HFFc6 (cell line): ENCODE data around the gene CLSTN3. TPM values are rescaled to one million over a fixed set of nuclear protein-coding genes. Genes with fewer than 3 reads are reported as not detected.
"Not testable (repeated sequence)": the region's sequence is repeated elsewhere in the genome, so short reads cannot be mapped to it uniquely, and the experiment has no call there.

Experiments
- DNase-seq: peaks from one replicate; pipeline ENCODE4 v3.0.0-alpha.2; 2018
- H3K27ac Mint-ChIP-seq: 2 replicates; pipeline ENCODE4 v1.8.0; 2020; ENCODE audit warnings: mild to moderate bottlenecking, mixed read lengths
- H3K27me3 Mint-ChIP-seq: 2 replicates; pipeline ENCODE4 v1.8.0; 2021; ENCODE audit warnings: mild to moderate bottlenecking, moderate library complexity, mixed read lengths; ENCODE audit not compliant: insufficient read depth
- H3K36me3 Mint-ChIP-seq: 2 replicates; pipeline ENCODE4 v1.8.0; 2021; ENCODE audit warnings: low read depth, mixed read lengths
- H3K4me1 Mint-ChIP-seq: 2 replicates; pipeline ENCODE4 v1.8.0; 2020; ENCODE audit warnings: low read depth, mixed read lengths
- H3K4me3 Mint-ChIP-seq: 2 replicates; pipeline ENCODE4 v1.8.0; 2020; ENCODE audit warnings: mild to moderate bottlenecking, moderate library complexity, mixed read lengths
- H3K9me3 Mint-ChIP-seq: 2 replicates; pipeline ENCODE4 v1.8.0; 2020; ENCODE audit warnings: mild to moderate bottlenecking, mixed read lengths
- total RNA-seq, 6 experiments: library from RNA; stranded (reverse); fragmentation: NEBNext Ultra II Directional; extraction: Animal tissue kit (Norgen Biotek cat#: 25700); gene quantifications; 2 replicates in 1 of 6; 3 replicates in 5 of 6; pipeline ENCODE4 v1.2.3, GENCODE V29; 2021
- TF ChIP-seq, protein P1 (sequence below): fragments of 200-600 bp; sonication (generic); IDR thresholded peaks from 2 replicates; pipeline ENCODE4 v1.5.0; 2021; ENCODE audit warnings: antibody characterized with exemption, mild to moderate bottlenecking

Gene CLSTN3
- total RNA-seq, 6 experiments from 2014 or later: 10.4 to 15.5 (median 13.7) TPM

- TF ChIP-seq, protein P1, sequence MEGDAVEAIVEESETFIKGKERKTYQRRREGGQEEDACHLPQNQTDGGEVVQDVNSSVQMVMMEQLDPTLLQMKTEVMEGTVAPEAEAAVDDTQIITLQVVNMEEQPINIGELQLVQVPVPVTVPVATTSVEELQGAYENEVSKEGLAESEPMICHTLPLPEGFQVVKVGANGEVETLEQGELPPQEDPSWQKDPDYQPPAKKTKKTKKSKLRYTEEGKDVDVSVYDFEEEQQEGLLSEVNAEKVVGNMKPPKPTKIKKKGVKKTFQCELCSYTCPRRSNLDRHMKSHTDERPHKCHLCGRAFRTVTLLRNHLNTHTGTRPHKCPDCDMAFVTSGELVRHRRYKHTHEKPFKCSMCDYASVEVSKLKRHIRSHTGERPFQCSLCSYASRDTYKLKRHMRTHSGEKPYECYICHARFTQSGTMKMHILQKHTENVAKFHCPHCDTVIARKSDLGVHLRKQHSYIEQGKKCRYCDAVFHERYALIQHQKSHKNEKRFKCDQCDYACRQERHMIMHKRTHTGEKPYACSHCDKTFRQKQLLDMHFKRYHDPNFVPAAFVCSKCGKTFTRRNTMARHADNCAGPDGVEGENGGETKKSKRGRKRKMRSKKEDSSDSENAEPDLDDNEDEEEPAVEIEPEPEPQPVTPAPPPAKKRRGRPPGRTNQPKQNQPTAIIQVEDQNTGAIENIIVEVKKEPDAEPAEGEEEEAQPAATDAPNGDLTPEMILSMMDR: no peak
- Mint-ChIP-seq H3K36me3 (no peaks in the 10 kb centered on the region), H3K27ac (no peak overlapping the region), H3K9me3 (peaks cover 6% of the 10 kb centered on the region; the same call in 1 of the 2 replicates), H3K4me1 (peaks cover 29% of the 10 kb centered on the region), H3K4me3 (no peak overlapping the region), H3K27me3 (no peaks in the 10 kb centered on the region; the same call in 1 of the 2 replicates)
- DNase-seq: no peak
Measured at GRCh38 chr12:7178481-7178880, 48.3 kb downstream of the CLSTN3 start.

GRCh38 chr12:7180685-7181084 is 50.5 kb downstream of the CLSTN3 start:
- TF ChIP-seq, protein P1: no peak
- Mint-ChIP-seq H3K9me3 (peaks cover 4% of the 10 kb centered on the region; the same call in 1 of the 2 replicates), H3K4me3 (no peak overlapping the region; the same call in 1 of the 2 replicates), H3K27me3 (no peaks in the 10 kb centered on the region; the same call in none of the 2 replicates), H3K27ac (peak overlapping the region; percentile 69; the same call in 1 of the 2 replicates), H3K36me3 (no peaks in the 10 kb centered on the region), H3K4me1 (peaks cover 18% of the 10 kb centered on the region)
- peak; percentile 45 for DNase-seq

GRCh38 chr12:7186058-7186457 is 55.9 kb downstream of the CLSTN3 start:
- peaks cover 29% of the 10 kb centered on the region for H3K4me1 Mint-ChIP-seq
- H3K27me3 Mint-ChIP-seq: not testable (repeated sequence)

GRCh38 chr12:7188562-7189397 is 58.6 kb downstream of the CLSTN3 start:
- peak overlapping the region; percentile 94 for H3K4me3 Mint-ChIP-seq
- peak; percentile 73 for DNase-seq
- peak overlapping the region; percentile 98 for H3K27ac Mint-ChIP-seq
- H3K27me3 Mint-ChIP-seq: peaks cover 2% of the 10 kb centered on the region
- TF ChIP-seq, protein P1: peak; percentile 86
- no peaks in the 10 kb centered on the region for H3K9me3 Mint-ChIP-seq
- H3K36me3 Mint-ChIP-seq: peaks cover 20% of the 10 kb centered on the region
- H3K4me1 Mint-ChIP-seq: peaks cover 35% of the 10 kb centered on the region

More at GRCh38 chr12:7186058-7186457, 55.9 kb downstream of the CLSTN3 start:
- not testable (repeated sequence) for DNase-seq, H3K27ac Mint-ChIP-seq, H3K4me3 Mint-ChIP-seq, H3K9me3 Mint-ChIP-seq, H3K36me3 Mint-ChIP-seq

DNA sequence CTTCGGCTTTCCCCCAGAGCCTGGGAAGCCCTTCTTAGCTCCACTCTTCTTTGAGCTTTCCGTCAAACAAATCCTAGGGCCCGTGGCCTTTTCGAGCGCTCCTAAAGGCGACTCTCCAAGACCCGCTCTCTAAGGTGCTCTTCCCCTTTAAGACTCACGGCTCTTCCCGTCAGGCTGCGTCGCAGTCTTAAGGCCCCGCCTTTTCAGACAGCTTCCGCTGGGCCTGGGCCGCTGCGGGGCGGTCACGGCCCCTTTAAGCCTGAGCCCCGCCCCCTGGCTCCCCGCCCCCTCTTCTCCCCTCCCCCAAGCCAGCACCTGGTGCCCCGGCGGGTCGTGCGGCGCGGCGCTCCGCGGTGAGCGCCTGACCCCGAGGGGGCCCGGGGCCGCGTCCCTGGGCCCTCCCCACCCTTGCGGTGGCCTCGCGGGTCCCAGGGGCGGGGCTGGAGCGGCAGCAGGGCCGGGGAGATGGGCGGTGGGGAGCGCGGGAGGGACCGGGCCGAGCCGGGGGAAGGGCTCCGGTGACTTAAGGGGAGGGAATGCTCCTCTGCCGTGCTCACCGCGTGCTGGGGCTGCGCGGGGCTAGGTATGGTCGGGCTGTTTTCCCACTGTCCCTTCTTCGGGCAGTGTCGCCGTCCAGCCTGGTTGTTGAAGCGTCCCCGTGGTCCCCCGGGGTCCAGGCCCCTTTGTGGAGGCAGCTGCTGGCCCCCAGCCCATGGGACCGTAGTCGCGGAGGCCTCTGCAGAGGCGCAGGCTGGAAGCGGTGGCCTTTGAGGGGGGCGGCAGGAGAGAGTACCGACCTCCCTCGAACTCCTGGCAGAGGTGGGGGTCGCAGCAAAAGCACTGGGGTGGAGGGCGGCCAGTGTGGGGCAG is 59.5 kb downstream of the CLSTN3 start, which contains the start of gene PEX5:
Gene PEX5, plus strand, starts transcription at position 289 of the 870 bp plus-strand sequence. CDS start 692 bp downstream, outside the sequence.
- peak within 1 kb of the TSS; percentile 98 for H3K27ac Mint-ChIP-seq
- peaks cover 42% of the 10 kb centered on the region for H3K4me1 Mint-ChIP-seq
- peaks cover 25% of the 10 kb centered on the region for H3K36me3 Mint-ChIP-seq
- H3K4me3 Mint-ChIP-seq: peak within 1 kb of the TSS; percentile 94
- TF ChIP-seq, protein P1: peak; percentile 19; the same call in 1 of the 2 replicates
- H3K27me3 Mint-ChIP-seq: peaks cover 2% of the 10 kb centered on the region
- H3K9me3 Mint-ChIP-seq: no peaks in the 10 kb centered on the region
- DNase-seq: peak; percentile 77
